Embryonic facial prominence (tissue), 1 donor: ENCODE results near the gene TCF7L2.

Source experiments
- DNase-seq: peaks from one replicate; pipeline ENCODE4 v3.0.0-alpha.2; 2016; ENCODE audit errors: extremely low spot score

TCF7L2 gene

GRCh38 chr10:112964482-112964881 is 14.4 kb downstream of the TCF7L2 start:
- DNase-seq: no peak

- DNase-seq: no peak
Observed at GRCh38 chr10:112966194-112966855, 16.3 kb downstream of the TCF7L2 start.

- DNase-seq: no peak
Observed at GRCh38 chr10:112967200-112967599, 17.2 kb downstream of the TCF7L2 start.

GRCh38 chr10:112969131-112969530 is 19.1 kb downstream of the TCF7L2 start:
- no peak for DNase-seq

GRCh38 chr10:112969542-112969941 is 19.5 kb downstream of the TCF7L2 start:
- DNase-seq: no peak

- DNase-seq: no peak
Observed at GRCh38 chr10:112970021-112970420, 20.0 kb downstream of the TCF7L2 start.

GRCh38 chr10:112972606-112973005 is 22.6 kb downstream of the TCF7L2 start:
- no peak for DNase-seq

- DNase-seq: no peak
Observed at GRCh38 chr10:112973046-112973445, 23.0 kb downstream of the TCF7L2 start.

GRCh38 chr10:112973805-112974204 is 23.8 kb downstream of the TCF7L2 start:
- DNase-seq: no peak

- DNase-seq: no peak
Observed at GRCh38 chr10:112977426-112977898, 27.4 kb downstream of the TCF7L2 start.

- DNase-seq: no peak
Observed at GRCh38 chr10:112979927-112980326, 29.9 kb downstream of the TCF7L2 start.

- no peak for DNase-seq
Observed at GRCh38 chr10:112980937-112981336, 30.9 kb downstream of the TCF7L2 start.

- no peak for DNase-seq
Observed at GRCh38 chr10:112981553-112981952, 31.5 kb downstream of the TCF7L2 start.

GRCh38 chr10:112983444-112984056 is 33.5 kb downstream of the TCF7L2 start:
- DNase-seq: no peak

GRCh38 chr10:112984756-112985155 is 34.7 kb downstream of the TCF7L2 start:
- DNase-seq: no peak

- DNase-seq: no peak
Observed at GRCh38 chr10:112985690-112986543, 35.9 kb downstream of the TCF7L2 start.

GRCh38 chr10:112986544-112987190 is 36.6 kb downstream of the TCF7L2 start:
- DNase-seq: no peak

- no peak for DNase-seq
Observed at GRCh38 chr10:112988839-112989406, 38.9 kb downstream of the TCF7L2 start.

- no peak for DNase-seq
Observed at GRCh38 chr10:112989826-112990225, 39.8 kb downstream of the TCF7L2 start.

GRCh38 chr10:112990271-112990670 is 40.2 kb downstream of the TCF7L2 start:
- DNase-seq: no peak

GRCh38 chr10:112991888-112992491 is 41.9 kb downstream of the TCF7L2 start:
- no peak for DNase-seq
